ENCODE data around the gene GOLGA7B.

GRCh38 chr10:97907211-97907610, 57.6 kb downstream of the GOLGA7B start:
- TF ChIP-seq CTCF (IDR thresholded peaks at IDR 0.05; ENCODE audit: low read depth, low read length) (no peak), EZH2phosphoT487 (IDR thresholded peaks at IDR 0.05; ENCODE audit: low read depth) (no peak)
